PC-3 (cell line): Measurements from ENCODE around the gene NDUFS7. TPM values are rescaled to one million over a fixed set of nuclear protein-coding genes. Genes with fewer than 3 reads are reported as not detected.

Experiments
- ATAC-seq: fragments of 200-7000 bp; cut with Tn5 transposase; 2 replicates; pipeline ENCODE4 v1.9.1; 2020; ENCODE audit warnings: mild to moderate bottlenecking, moderate library complexity
- BruUV-seq: library from RNA; stranded (reverse); fragments of 400-500 nt; replicated peaks from 2 replicates; lab custom pipeline; 2021; lab: Mats Ljungman, UMichigan
- CTCF ChIA-PET: fragments of 300-600 bp; sonication (Branson Sonifier 250); formaldehyde crosslinking; loops from one replicate; lab custom pipeline; 2022; ENCODE audit warnings: antibody characterized with exemption; lab: Charles Lee
- POLR2A ChIA-PET: fragments of 300-600 bp; sonication (Branson Sonifier 250); formaldehyde crosslinking; loops from one replicate; lab custom pipeline; 2022; ENCODE audit warnings: antibody characterized with exemption; ENCODE audit not compliant: unreplicated experiment; lab: Charles Lee
- DNase-seq: peaks from one replicate; pipeline ENCODE4 v3.0.0-alpha.2; 2015
- H2AFZ ChIP-seq: fragments of 300-600 bp; sonication (generic); 2 replicates; pipeline ENCODE4 v1.6.0; 2016; ENCODE audit warnings: antibody characterized with exemption, low read length
- H3F3A ChIP-seq: fragments of 300-600 bp; sonication (generic); one replicate; pipeline ENCODE4 v1.6.0; 2017; ENCODE audit warnings: antibody characterized with exemption, low read length, control low read depth, mild to moderate bottlenecking; ENCODE audit not compliant: unreplicated experiment
- H3K27ac ChIP-seq: fragments of 300-600 bp; sonication (generic); 2 replicates; pipeline ENCODE4 v1.5.1; 2016; ENCODE audit warnings: mild to moderate bottlenecking, low read length
- H3K27me3 ChIP-seq: fragments of 300-600 bp; sonication (generic); 2 replicates; pipeline ENCODE4 v1.6.1; 2016; ENCODE audit warnings: low read length, mixed read lengths
- H3K36me3 ChIP-seq: fragments of 300-600 bp; sonication (generic); 2 replicates; pipeline ENCODE4 v1.6.1; 2016; ENCODE audit warnings: low read depth, mixed run types, low read length, mixed read lengths
- H3K4me1 ChIP-seq: fragments of 300-600 bp; sonication (generic); 2 replicates; pipeline ENCODE4 v1.5.1; 2016; ENCODE audit warnings: low read length; ENCODE audit not compliant: insufficient read depth
- H3K4me2 ChIP-seq: fragments of 300-600 bp; sonication (generic); 2 replicates; pipeline ENCODE4 v1.6.0; 2016; ENCODE audit warnings: low read length
- H3K4me3 ChIP-seq: fragments of 300-600 bp; sonication (generic); 2 replicates; pipeline ENCODE4 v1.5.1; 2016; ENCODE audit warnings: mild to moderate bottlenecking, low read length, mixed read lengths
- H3K79me2 ChIP-seq: fragments of 300-600 bp; sonication (generic); 2 replicates; pipeline ENCODE4 v1.6.1; 2017; ENCODE audit warnings: low read length, mixed read lengths
- H3K9ac ChIP-seq: fragments of 300-600 bp; sonication (generic); 2 replicates; pipeline ENCODE4 v1.6.0; 2016; ENCODE audit warnings: mild to moderate bottlenecking, low read length
- H3K9me2 ChIP-seq: fragments of 300-600 bp; sonication (generic); replicated peaks from 2 replicates; pipeline ENCODE4 v1.6.1; 2016; ENCODE audit warnings: mixed run types, low read length, mixed read lengths
- H3K9me3 ChIP-seq: fragments of 300-600 bp; sonication (generic); 2 replicates; pipeline ENCODE4 v1.6.1; 2016; ENCODE audit warnings: low read length, mixed read lengths
- H4K20me1 ChIP-seq: fragments of 300-600 bp; sonication (generic); 2 replicates; pipeline ENCODE4 v1.6.1; 2016; ENCODE audit warnings: low read length, mixed read lengths
- CTCF ChIP-seq: fragments of 300-600 bp; sonication (generic); conservative IDR thresholded peaks from 2 replicates; pipeline ENCODE4 v1.5.1; 2017; ENCODE audit warnings: antibody characterized with exemption, low read depth, mild to moderate bottlenecking, low read length
- EZH2 ChIP-seq: fragments of 300-600 bp; sonication (generic); IDR thresholded peaks from one replicate; pipeline ENCODE4 v1.6.1; 2017; ENCODE audit warnings: antibody characterized with exemption, mild to moderate bottlenecking, low read length; ENCODE audit not compliant: unreplicated experiment
- EZH2phosphoT487 ChIP-seq: fragments of 300-600 bp; sonication (generic); IDR thresholded peaks from 2 replicates; pipeline ENCODE4 v1.6.1; 2018; ENCODE audit warnings: mild to moderate bottlenecking, antibody characterized with exemption, low read length, borderline replicate concordance
- intact Hi-C: fragments of 100-400 bp; cut with micrococcal nuclease; formaldehyde crosslinking; loops from 2 replicates; pipeline ENCODE4 v1.9.0; 2023
- total RNA-seq: library from RNA; depleted of rRNA; stranded (reverse); fragments of >200 nt; gene quantifications from 2 replicates; pipeline ENCODE4 v1.2.3, GENCODE V29; 2014

NDUFS7 gene
- total RNA-seq, 1 experiment from 2014 or later, result 111 TPM

GRCh38 chr19:1437609-1438008 lies 53.9 kb downstream of the NDUFS7 start:
- Histone ChIP-seq H4K20me1 (peaks cover 31% of the 10 kb centered on the region), H2AFZ (peak overlapping the region; percentile 71), H3K9me3 (no peaks in the 10 kb centered on the region), H3K27me3 (no peaks in the 10 kb centered on the region), H3K27ac (no peak overlapping the region), H3K4me3 (peak overlapping the region; percentile 78; the same call in 1 of the 2 replicates), H3K9ac (no peak overlapping the region), H3K79me2 (peaks cover 37% of the 10 kb centered on the region), H3K9me2 (no peaks in the 10 kb centered on the region), H3K4me1 (peaks cover 11% of the 10 kb centered on the region), H3F3A (peaks cover 6% of the 10 kb centered on the region), H3K4me2 (peak overlapping the region; percentile 74), H3K36me3 (peaks cover 30% of the 10 kb centered on the region)
- ChIA-PET POLR2A (no interaction called here), CTCF (no interaction called here)
- DNase-seq (no peak), ATAC-seq (no peak)
- intact Hi-C loops, result no loop called here
- BruUV-seq, result no TSS peak
- TF ChIP-seq CTCF, result no peak
- TF ChIP-seq EZH2phosphoT487, result no peak
- TF ChIP-seq EZH2, result no peak

GRCh38 chr19:1438035-1438932 lies 54.6 kb downstream of the NDUFS7 start, which contains the start of gene RPS15:
Gene RPS15 (plus strand): TSS chr19:1438396. CDS start chr19:1438426, 30 bp downstream.
- Histone ChIP-seq H3K4me2 (peak within 1 kb of the TSS; percentile 95), H3K36me3 (peaks cover 30% of the 10 kb centered on the region), H3K27ac (peak within 1 kb of the TSS; percentile 61), H3K9me3 (no peaks in the 10 kb centered on the region), H3K4me1 (peaks cover 11% of the 10 kb centered on the region), H2AFZ (peak within 1 kb of the TSS; percentile 71), H3K4me3 (peak within 1 kb of the TSS; percentile 78), H4K20me1 (peaks cover 31% of the 10 kb centered on the region), H3K9ac (peak within 1 kb of the TSS; percentile 100), H3F3A (peaks cover 6% of the 10 kb centered on the region), H3K79me2 (peaks cover 37% of the 10 kb centered on the region), H3K27me3 (no peaks in the 10 kb centered on the region), H3K9me2 (no peaks in the 10 kb centered on the region)
- intact Hi-C loops, result no loop called here
- ATAC-seq (peak; percentile 78), DNase-seq (peak; percentile 90)
- CTCF ChIA-PET, result no interaction called here
- POLR2A ChIA-PET, result no interaction called here
- TSS peak; percentile 62 for BruUV-seq
- TF ChIP-seq EZH2phosphoT487, result no peak
- no peak for TF ChIP-seq EZH2
- TF ChIP-seq CTCF, result peak; percentile 75

GRCh38 chr19:1438933-1439354 lies 55.2 kb downstream of the NDUFS7 start:
- Histone ChIP-seq H3K27ac (peak overlapping the region; percentile 61), H3K9ac (peak overlapping the region; percentile 100), H3K79me2 (peaks cover 37% of the 10 kb centered on the region), H3K4me2 (peak overlapping the region; percentile 95), H3K9me2 (no peaks in the 10 kb centered on the region), H3F3A (peaks cover 6% of the 10 kb centered on the region), H4K20me1 (peaks cover 31% of the 10 kb centered on the region), H3K4me1 (peaks cover 16% of the 10 kb centered on the region), H3K36me3 (peaks cover 30% of the 10 kb centered on the region), H3K9me3 (no peaks in the 10 kb centered on the region), H3K4me3 (peak overlapping the region; percentile 78), H3K27me3 (no peaks in the 10 kb centered on the region), H2AFZ (no peak overlapping the region)
- TF ChIP-seq EZH2 (no peak), EZH2phosphoT487 (no peak), CTCF (no peak)
- no peak for DNase-seq
- ATAC-seq, result no peak
- CTCF ChIA-PET, result no interaction called here
- intact Hi-C loops, result no loop called here
- POLR2A ChIA-PET, result no interaction called here
- BruUV-seq, result no TSS peak
